ENCODE results near the gene SCARB1.

SCARB1 gene

DNA sequence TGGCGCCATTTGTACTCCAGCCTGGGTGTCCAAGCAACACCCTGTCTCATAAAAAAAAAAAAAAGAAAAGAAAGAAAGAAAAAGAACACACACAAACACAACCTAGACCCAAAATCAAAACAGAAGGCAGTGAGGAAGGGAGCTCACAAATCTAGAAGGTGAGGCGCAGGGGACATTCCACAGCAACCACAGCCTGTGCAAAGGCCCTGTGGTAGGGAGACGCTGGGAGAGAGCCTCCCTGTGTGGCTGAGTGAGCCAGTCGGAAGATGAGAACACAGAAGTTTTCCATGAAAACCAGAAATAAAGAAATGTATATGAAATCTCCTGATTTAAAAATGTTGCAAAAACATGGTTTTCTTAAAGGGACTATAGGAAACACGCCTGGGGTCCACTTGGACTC, 44.6 kb downstream of the SCARB1 start:
- no peak for DNase-seq

- no peak for DNase-seq
Measured at GRCh38 chr12:124817076-124818000, 46.3 kb downstream of the SCARB1 start.

GRCh38 chr12:124816295-124816854, 47.3 kb downstream of the SCARB1 start:
- no peak for DNase-seq

- peak; percentile 44 for DNase-seq
Measured at GRCh38 chr12:124814741-124815613, 48.7 kb downstream of the SCARB1 start.

- no peak for DNase-seq
Measured at GRCh38 chr12:124813782-124814181, 49.9 kb downstream of the SCARB1 start.

DNA sequence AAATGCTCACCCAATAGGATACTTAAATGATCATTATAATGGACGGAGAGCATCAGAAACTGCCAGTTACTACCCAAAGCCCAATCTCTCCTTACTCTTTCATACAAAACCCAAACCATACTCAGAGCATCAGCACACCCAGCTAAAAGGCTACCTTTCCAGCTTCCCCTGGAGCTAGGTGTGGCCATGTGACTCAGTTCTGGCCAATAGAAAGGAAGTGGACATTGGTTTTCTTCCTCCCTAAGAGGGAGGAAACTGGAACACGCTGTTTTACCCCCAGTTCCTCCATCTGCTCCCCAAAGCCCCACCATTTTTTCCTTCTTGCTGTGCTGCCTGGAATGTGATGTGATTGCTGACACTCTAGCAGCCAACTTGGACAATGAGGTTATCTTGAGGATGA, 50.7 kb downstream of the SCARB1 start:
- DNase-seq = no peak

DNA sequence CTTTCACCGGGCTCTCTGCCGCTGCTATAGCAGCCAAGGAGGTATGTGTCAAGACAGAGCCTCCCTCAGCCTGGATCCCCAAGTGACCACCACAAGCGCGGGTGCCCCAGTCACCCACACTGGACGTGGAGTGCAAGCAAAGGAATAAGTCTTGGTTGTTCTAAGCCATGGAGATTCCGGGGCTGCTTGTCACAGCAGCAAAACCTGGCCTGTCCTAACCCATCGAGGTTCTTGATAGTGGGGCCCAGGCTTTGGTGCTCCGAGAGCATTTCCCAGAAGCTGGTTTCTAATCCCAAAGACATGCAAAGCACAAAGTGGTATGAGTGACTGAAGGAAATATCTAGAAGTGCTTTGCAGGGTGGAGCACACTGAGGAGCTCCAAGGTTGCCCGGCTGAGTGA, 51.3 kb downstream of the SCARB1 start:
- no peak for DNase-seq

DNA sequence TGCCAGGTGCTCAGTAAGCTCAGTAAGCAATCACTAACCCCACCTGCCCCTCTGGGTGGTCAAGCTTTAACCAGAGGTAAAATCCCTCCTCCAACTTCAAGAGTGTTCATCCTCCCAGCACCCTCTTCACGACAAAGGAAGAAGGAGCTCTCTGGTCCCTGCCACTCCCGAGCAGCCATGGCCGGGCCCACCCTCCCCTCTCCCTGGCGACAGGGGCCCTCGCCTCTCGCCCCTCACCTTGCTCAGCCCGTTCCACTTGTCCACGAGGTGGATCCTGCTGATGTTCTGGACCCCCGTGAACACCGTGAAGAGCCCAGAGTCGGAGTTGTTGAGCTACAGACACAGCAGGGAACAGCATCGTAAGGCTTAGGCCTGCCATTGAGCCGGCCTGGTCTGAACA, 52.0 kb downstream of the SCARB1 start:
- DNase-seq = no peak

DNA sequence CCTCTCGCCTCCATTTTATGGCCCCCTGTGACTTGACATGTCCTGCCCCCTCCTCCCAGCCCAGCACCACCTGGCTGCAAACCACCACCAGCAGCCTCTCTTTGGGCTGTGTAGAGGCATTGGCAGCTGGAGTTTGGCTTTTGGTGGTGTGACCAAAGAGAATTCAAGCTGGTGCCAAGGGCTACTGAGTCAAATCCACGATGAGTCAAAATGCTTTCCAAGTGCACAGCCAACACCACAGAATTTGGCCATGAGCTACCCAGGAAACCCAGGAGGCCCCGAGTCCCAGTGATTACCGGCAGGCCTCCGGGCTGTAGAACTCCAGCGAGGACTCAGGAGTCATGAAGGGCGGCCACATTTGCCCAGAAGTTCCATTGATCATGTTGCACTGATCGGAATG, 53.8 kb downstream of the SCARB1 start:
- no peak for DNase-seq

GRCh38 chr12:124809391-124809790, 54.3 kb downstream of the SCARB1 start:
- no peak for DNase-seq

- no peak for DNase-seq
Measured at GRCh38 chr12:124808272-124808671, 55.4 kb downstream of the SCARB1 start.

- no peak for DNase-seq
Measured at GRCh38 chr12:124805876-124806668, 57.6 kb downstream of the SCARB1 start.

GRCh38 chr12:124805050-124805449, 58.6 kb downstream of the SCARB1 start:
- DNase-seq = no peak

GRCh38 chr12:124804011-124804621, 59.5 kb downstream of the SCARB1 start:
- DNase-seq = no peak

- DNase-seq = no peak
Measured at GRCh38 chr12:124802361-124802760, 61.3 kb downstream of the SCARB1 start.

- DNase-seq = no peak
Measured at GRCh38 chr12:124800506-124800905, 63.2 kb downstream of the SCARB1 start.

DNA sequence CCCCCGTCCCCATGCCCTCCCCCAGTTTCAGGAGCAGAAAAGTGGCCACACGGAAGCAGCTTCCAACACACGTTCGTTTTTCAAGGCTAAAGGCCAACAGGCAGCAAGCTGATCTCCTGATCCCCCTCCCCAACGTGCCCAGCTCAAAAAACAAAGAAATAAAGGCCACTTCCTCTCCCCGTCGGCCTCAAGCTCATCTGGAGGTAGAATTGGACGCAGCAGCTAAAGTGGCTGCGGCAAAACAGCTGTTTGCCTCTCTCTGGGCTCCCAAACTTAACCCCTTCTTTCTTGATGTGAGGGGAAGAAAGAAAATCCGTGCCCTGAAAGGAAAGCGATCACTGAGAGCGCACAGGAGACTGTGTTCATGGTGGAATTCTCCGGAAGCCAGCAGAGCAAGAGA, 66.3 kb downstream of the SCARB1 start:
- DNase-seq = no peak

- no peak for DNase-seq
Measured at GRCh38 chr12:124796303-124796960, 67.2 kb downstream of the SCARB1 start.

GRCh38 chr12:124795081-124795948, 68.3 kb downstream of the SCARB1 start:
- no peak for DNase-seq

DNA sequence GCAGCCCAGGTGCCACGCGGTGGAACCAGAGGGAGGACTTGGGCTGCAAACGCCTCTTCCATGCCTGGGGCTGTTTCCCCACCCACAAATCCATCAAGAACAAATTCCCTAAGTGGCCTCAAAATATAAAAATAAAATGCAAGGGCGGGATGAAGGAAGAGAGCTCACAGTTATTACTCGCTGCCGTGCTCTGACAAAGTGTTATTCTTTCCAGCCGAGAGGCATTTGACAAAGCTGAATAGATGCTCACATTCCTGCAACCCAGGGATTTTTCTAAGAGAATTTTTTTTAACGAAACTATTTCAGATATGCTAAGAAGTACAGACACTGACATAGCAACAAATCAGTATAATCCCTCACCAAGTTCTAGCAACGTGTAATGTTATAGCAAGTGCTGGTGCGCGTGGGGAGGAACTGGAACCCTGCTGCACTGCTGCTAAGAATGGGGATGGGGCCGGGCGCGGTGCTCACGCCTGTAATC, 70.7 kb downstream of the SCARB1 start:
- no peak for DNase-seq

Data from NCI-H345 (cell line).